Dedifferentiated amniotic fluid mesenchymal stem cell (primary cell): ENCODE results near the gene ZXDA.
"Not testable (repeated sequence)": the region's sequence is repeated elsewhere in the genome, so short reads cannot be mapped to it uniquely, and the experiment has no call there.

Experiments used
- DNase-seq: peaks from one replicate; pipeline ENCODE4 v3.0.0-alpha.2; 2016; ENCODE audit errors: extremely low spot score

Gene ZXDA, protein sequence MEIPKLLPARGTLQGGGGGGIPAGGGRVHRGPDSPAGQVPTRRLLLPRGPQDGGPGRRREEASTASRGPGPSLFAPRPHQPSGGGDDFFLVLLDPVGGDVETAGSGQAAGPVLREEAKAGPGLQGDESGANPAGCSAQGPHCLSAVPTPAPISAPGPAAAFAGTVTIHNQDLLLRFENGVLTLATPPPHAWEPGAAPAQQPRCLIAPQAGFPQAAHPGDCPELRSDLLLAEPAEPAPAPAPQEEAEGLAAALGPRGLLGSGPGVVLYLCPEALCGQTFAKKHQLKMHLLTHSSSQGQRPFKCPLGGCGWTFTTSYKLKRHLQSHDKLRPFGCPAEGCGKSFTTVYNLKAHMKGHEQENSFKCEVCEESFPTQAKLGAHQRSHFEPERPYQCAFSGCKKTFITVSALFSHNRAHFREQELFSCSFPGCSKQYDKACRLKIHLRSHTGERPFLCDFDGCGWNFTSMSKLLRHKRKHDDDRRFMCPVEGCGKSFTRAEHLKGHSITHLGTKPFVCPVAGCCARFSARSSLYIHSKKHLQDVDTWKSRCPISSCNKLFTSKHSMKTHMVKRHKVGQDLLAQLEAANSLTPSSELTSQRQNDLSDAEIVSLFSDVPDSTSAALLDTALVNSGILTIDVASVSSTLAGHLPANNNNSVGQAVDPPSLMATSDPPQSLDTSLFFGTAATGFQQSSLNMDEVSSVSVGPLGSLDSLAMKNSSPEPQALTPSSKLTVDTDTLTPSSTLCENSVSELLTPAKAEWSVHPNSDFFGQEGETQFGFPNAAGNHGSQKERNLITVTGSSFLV

GRCh38 chrX:57910287-57910912 is at the start of gene ZXDA:
Gene ZXDA (minus strand): TSS chrX:57910458. CDS start chrX:57910420, 38 bp downstream.
- not testable (repeated sequence) for DNase-seq

DNA sequence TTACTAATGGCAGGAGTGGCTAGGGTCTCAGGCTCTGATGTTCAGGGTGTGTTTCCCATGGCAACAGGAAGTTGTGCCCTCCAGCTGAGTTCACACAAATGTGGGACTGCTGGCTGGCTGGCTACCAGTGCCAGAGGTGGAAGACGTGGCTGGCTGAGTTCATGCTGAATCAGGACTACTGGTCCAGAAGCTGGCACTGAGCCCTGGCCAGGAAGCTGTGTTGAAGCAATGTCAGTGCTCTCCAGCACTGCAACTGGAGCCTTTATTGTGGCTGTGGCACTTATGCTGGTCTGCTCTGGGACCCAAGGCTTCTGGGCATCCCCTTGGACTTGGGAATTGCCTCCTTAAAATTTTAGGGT is 42.0 kb upstream of the ZXDA start:
- no peak for DNase-seq

- no peak for DNase-seq
Measured at GRCh38 chrX:57951666-57952319, 41.5 kb upstream of the ZXDA start.

GRCh38 chrX:57933321-57933720 is 23.1 kb upstream of the ZXDA start:
- no peak for DNase-seq

DNA sequence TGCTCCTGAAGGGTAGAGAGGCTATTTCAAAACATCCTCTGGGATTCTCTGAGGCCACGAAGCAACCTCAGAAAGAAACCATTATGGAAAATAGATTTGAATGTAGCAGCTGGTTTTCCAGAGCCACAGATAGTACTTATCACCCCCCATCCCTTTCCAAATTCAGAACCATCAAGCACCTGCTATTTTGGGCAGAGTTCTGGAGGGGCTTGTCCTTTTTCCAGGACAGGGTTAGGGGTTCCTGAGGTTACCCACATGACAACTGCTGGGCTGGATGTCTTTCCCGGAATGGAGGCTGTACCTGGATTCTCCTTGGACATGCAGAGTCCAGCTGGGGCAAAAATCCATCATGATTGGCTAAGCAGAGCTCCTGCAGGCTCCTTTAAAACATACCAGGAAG is 22.0 kb upstream of the ZXDA start:
- DNase-seq: no peak

DNA sequence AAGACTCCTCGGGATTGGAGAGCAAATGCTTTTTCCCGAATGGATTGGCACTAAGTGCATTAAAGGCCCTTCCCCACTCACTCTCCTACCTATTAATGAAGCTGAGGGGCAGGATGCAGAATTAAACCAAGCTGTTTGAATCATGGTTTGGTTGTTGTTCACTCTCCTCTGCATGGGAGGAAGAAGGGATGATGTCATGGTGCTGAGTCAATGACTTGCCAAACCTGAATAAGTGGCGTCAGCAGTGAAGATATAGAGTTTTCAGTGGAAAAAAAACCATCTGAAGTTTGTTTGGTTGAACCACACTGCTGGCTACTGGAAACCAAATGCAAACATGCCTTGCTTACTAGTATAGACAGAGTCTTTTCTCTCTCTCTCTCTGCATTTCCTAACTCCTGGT is 19.8 kb upstream of the ZXDA start:
- DNase-seq: no peak

- DNase-seq: peak; percentile 26
Measured at GRCh38 chrX:57929373-57929772, 19.1 kb upstream of the ZXDA start.

DNA sequence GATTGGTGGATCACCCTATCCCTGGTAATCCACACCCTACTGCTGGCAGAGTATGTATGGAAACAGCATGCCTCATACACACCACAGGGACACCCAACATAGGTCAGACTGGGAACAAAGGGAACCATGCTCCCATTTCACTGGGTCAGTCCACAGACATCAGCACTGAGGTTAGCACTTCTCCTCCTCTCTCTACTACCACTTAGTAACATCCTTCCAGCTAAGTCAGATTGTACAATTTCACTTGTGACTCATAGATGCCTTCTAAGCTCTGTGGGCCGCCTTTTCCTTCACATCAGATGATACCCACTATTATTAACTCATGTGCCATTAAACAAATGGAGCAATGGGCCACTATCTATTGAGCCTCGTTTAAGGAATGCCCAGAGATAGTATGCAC is 15.5 kb upstream of the ZXDA start:
- DNase-seq: no peak

DNA sequence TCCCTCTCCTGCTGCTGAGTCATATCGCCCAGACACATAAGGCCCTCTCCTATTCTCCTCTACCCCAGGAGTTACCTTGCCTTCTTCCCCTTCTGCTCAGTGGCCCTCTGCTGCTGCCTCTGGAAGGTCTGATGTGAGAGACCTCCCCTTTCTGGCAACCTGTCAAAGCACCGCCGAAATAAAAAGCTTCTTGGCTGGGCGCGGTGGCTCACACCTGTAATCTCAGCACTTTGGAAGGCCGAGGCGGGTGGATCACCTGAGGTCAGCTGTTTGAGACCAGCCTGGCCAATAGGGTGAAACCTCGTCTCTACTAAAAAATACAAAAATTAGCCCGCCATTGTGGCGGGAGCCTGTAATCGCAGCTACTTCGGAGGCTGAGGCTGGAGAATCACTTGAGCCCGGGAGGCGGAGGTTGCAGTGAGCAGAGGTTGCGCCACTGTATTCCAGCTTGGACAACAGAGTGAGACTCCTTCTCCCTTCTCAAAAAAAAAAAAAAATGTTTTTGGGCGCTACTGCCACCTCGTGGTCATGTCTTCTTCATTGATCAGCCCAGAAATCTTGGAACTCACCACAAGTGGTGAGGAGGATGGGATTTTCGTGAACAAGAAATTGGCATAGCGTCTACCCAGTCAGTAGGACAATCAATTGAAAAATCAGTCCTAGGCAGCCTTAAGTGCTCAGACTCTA is 8.6 kb upstream of the ZXDA start:
- DNase-seq: no peak

DNA sequence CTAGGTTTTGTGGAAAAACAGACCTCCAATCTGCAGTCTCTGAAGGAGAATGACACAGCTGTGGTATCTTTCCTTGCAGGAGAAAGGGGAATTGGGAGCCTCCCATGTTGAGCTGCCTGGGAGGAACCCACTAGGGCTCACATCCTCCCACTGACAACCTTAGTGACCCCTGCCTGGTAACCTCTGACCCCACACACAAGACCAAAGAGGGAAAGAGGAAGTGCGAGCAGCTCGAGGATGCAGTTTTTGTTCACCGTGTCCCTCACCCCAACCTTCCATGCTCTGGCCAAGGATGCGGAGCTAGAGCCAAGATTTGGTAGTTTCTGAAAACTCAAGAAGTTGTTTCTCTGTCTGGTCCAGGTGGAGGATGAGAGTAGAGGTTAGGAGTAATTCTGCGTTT is 5.4 kb upstream of the ZXDA start:
- no peak for DNase-seq

DNA sequence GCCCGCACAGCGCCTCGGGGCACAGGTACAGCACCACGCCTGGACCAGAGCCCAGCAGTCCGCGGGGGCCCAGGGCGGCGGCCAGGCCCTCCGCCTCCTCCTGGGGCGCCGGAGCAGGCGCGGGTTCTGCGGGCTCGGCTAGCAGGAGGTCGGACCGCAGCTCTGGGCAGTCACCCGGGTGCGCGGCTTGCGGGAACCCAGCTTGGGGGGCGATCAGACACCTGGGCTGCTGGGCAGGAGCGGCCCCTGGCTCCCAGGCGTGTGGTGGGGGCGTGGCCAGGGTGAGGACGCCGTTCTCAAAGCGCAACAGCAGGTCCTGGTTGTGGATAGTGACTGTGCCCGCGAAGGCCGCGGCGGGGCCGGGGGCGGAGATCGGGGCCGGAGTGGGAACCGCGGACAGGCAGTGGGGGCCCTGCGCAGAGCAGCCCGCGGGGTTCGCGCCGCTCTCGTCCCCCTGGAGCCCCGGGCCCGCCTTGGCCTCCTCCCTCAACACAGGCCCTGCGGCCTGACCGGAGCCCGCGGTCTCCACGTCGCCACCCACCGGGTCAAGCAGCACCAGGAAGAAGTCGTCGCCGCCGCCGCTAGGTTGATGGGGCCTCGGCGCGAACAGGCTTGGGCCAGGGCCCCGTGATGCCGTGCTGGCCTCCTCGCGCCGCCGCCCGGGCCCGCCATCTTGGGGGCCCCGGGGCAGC is 517 bp downstream of the ZXDA start:
- not testable (repeated sequence) for DNase-seq

GRCh38 chrX:57908972-57909594 is 1.2 kb downstream of the ZXDA start:
- not testable (repeated sequence) for DNase-seq

- DNase-seq: peak; percentile 42
Measured at GRCh38 chrX:57906790-57907189, 3.5 kb downstream of the ZXDA start.

DNA sequence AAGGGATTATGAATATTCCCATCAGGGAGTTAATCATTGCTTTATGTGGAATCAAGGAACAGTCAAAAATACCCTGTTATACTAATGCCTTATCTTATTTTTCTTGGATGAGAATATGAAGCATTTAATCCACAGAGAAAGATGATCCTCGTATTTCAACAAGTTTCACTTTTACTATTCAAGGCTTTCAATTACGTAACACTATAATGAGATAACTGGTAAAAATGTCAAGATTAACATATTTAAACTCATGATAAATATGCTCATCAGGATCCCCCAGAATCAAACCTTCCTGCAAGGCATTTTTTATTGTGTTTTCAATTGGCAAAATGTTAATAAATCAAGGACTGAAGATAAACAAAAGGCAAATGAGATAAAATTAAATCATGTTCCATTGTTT is 5.1 kb downstream of the ZXDA start:
- DNase-seq: no peak

- DNase-seq: no peak
Measured at GRCh38 chrX:57904176-57904880, 5.9 kb downstream of the ZXDA start.

GRCh38 chrX:57902633-57903032 is 7.6 kb downstream of the ZXDA start:
- no peak for DNase-seq

GRCh38 chrX:57901466-57901865 is 8.8 kb downstream of the ZXDA start:
- no peak for DNase-seq

DNA sequence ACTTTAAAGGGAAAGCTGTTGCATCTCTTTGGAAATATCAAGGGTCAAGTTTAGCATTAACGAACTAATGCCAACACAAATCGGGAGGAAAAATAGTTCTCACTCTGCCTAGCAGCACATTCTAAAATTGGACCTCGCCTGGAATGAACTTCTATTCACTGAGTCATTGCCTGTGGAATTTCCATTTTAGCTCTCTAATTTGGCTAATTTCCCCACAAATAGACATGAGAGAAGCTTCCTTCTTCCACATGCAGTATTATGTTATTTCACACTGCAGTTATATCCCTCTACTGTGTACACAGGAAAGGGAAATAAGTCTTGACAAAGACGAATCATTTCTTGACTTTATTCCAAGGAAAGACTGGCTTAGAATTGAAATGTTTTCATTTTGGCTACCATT is 9.3 kb downstream of the ZXDA start:
- no peak for DNase-seq

DNA sequence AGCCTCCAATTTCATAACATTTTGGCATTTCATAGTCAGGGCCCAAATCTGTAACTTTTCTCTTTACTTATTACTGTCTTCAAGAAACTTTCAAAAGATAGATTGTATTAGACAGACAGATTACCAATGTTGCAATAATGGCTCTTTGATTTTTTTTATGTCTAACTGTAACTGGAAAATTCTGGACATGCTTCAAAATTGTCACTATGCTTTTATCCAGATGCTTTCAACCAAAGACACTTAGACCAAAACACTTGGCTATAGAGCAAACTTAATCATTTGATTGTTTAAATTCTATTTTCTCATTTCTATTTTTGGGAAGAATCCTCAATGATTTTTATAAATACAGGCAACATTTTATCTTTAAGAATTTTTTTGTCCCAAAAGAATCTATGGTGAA is 10.4 kb downstream of the ZXDA start:
- DNase-seq: no peak

- DNase-seq: no peak
Measured at GRCh38 chrX:57899064-57899463, 11.2 kb downstream of the ZXDA start.
